Trophoblast cell (in vitro differentiated cells and primary cell): Measurements from ENCODE around the gene CENPVL2.
"Not testable (repeated sequence)": the region's sequence is repeated elsewhere in the genome, so short reads cannot be mapped to it uniquely, and the experiment has no call there.

Experiments
- DNase-seq, 2 donors: peaks; one replicate each; pipeline ENCODE4 v3.0.0-alpha.2; 2016
- H2AFZ ChIP-seq: 2 replicates; pipeline ENCODE4 v1.6.1; 2013; ENCODE audit warnings: low read length, moderate library complexity, mild to moderate bottlenecking; ENCODE audit not compliant: insufficient read depth, poor library complexity
- H2AK5ac ChIP-seq: 2 replicates; pipeline ENCODE4 v1.6.1; 2013; ENCODE audit warnings: mild to moderate bottlenecking, low read length
- H2BK120ac ChIP-seq: 2 replicates; pipeline ENCODE4 v1.6.1; 2013; ENCODE audit warnings: low read length, mild to moderate bottlenecking, moderate library complexity; ENCODE audit not compliant: insufficient read depth, poor library complexity
- H2BK12ac ChIP-seq: 2 replicates; pipeline ENCODE4 v1.6.1; 2013; ENCODE audit warnings: mild to moderate bottlenecking, low read length, moderate library complexity
- H2BK5ac ChIP-seq: 2 replicates; pipeline ENCODE4 v1.6.1; 2013; ENCODE audit warnings: low read length, low read depth, moderate library complexity, mild to moderate bottlenecking; ENCODE audit not compliant: poor library complexity
- H3K14ac ChIP-seq: 2 replicates; pipeline ENCODE4 v1.6.1; 2013; ENCODE audit warnings: mild to moderate bottlenecking, low read length
- H3K18ac ChIP-seq: 2 replicates; pipeline ENCODE4 v1.6.1; 2013; ENCODE audit warnings: mild to moderate bottlenecking, low read length
- H3K23ac ChIP-seq: 2 replicates; pipeline ENCODE4 v1.6.1; 2013; ENCODE audit warnings: low read length
- H3K27ac ChIP-seq: 2 replicates; pipeline ENCODE4 v1.5.1; 2013; ENCODE audit warnings: low read depth, mild to moderate bottlenecking, inconsistent platforms, low read length, moderate library complexity
- H3K27me3 ChIP-seq: 2 replicates; pipeline ENCODE4 v1.6.1; 2013; ENCODE audit warnings: inconsistent platforms, mild to moderate bottlenecking, low read length, moderate library complexity; ENCODE audit not compliant: insufficient read depth
- H3K36me3 ChIP-seq, 2 experiments: 1 replicate in 1 of 2; 2 replicates in 1 of 2; pipeline ENCODE4 v1.6.1; 2013; ENCODE audit warnings: low read length in 2 of 2, mild to moderate bottlenecking in 2 of 2, moderate library complexity in 1 of 2; ENCODE audit not compliant: insufficient read depth in 2 of 2, control insufficient read depth in 1 of 2
- H3K4ac ChIP-seq: 2 replicates; pipeline ENCODE4 v1.6.1; 2013; ENCODE audit warnings: low read depth, mild to moderate bottlenecking, low read length, moderate library complexity
- H3K4me1 ChIP-seq, 2 experiments: 1 replicate in 1 of 2; 2 replicates in 1 of 2; pipeline ENCODE4 v1.6.1; 2013; ENCODE audit warnings: low read length in 2 of 2, mild to moderate bottlenecking in 2 of 2, moderate library complexity in 1 of 2; ENCODE audit not compliant: insufficient read depth in 2 of 2, control insufficient read depth in 1 of 2
- H3K4me2 ChIP-seq: 2 replicates; pipeline ENCODE4 v1.6.1; 2013; ENCODE audit warnings: inconsistent platforms, mild to moderate bottlenecking, low read length, moderate library complexity
- H3K4me3 ChIP-seq: 2 replicates; pipeline ENCODE4 v1.5.1; 2013; ENCODE audit warnings: mild to moderate bottlenecking, low read depth, low read length, inconsistent platforms
- H3K79me1 ChIP-seq: one replicate; pipeline ENCODE4 v1.6.1; 2013; ENCODE audit warnings: low read length
- H3K79me2 ChIP-seq: 2 replicates; pipeline ENCODE4 v1.6.1; 2013; ENCODE audit warnings: low read length, mild to moderate bottlenecking; ENCODE audit not compliant: control insufficient read depth, insufficient read depth, poor library complexity
- H3K9ac ChIP-seq: 2 replicates; pipeline ENCODE4 v1.6.1; 2013; ENCODE audit warnings: mild to moderate bottlenecking, low read length
- H3K9me3 ChIP-seq: 2 replicates; pipeline ENCODE4 v1.6.1; 2013; ENCODE audit warnings: low read depth, mild to moderate bottlenecking, control low read depth, inconsistent platforms, low read length; ENCODE audit not compliant: insufficient read depth
- H4K12ac ChIP-seq: 2 replicates; pipeline ENCODE4 v1.6.1; 2013; ENCODE audit warnings: low read depth, mild to moderate bottlenecking, low read length, moderate library complexity
- H4K8ac ChIP-seq: 2 replicates; pipeline ENCODE4 v1.6.1; 2013; ENCODE audit warnings: low read depth, mild to moderate bottlenecking, low read length, moderate library complexity
- H4K91ac ChIP-seq: one replicate; pipeline ENCODE4 v1.6.1; 2013; ENCODE audit warnings: low read depth, mild to moderate bottlenecking, low read length, moderate library complexity
- WGBS: extraction: QIAGEN DNeasy Blood & Tissue Kit; methylation state at CpG from one replicate; pipeline ENCODE4 v1.1.7; 2013; ENCODE audit warnings: missing lambda C conversion rate; ENCODE audit not compliant: insufficient read length, insufficient coverage; ENCODE audit errors: extremely low coverage; 5-methylcytosine and 5-hydroxymethylcytosine counted together

The CENPVL2 gene

DNA sequence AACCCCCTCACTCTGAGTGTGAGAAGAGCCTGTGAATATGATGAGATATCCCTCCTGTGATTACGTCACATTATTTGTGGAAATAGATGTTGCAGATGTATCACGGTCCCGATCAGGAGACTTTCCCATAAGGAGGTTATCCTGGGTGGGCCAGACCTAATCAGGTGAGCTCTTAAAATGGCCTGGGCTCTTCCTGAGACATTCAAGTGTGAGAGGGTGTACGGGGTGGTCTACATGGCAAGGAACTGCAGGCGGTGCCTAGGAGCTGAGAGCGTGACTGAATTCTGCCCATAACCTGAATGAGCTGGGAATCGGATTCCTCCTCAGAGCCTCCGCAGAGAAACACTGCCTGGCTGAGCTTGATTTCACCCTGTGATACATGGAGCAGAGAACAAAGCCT, 14.8 kb upstream of the CENPVL2 start:
- Histone ChIP-seq H3K4me3 (no peak overlapping the region), H3K4ac (no peak overlapping the region), H3K79me2 (no peaks in the 10 kb centered on the region), H3K9ac (no peak overlapping the region), H3K79me1 (no peaks in the 10 kb centered on the region), H2BK120ac (no peak overlapping the region), H2BK12ac (no peak overlapping the region), H3K36me3 (no peaks in the 10 kb centered on the region), H3K4me1 (no peaks in the 10 kb centered on the region), H3K18ac (no peak overlapping the region), H3K27me3 (no peaks in the 10 kb centered on the region), H3K27ac (no peak overlapping the region), H2AK5ac (no peak overlapping the region), H3K9me3 (no peaks in the 10 kb centered on the region), H3K14ac (no peak overlapping the region), H3K4me2 (no peak overlapping the region), H3K23ac (no peak overlapping the region), H4K8ac (no peak overlapping the region), H4K91ac (no peak overlapping the region), H2BK5ac (no peak overlapping the region), H2AFZ (no peak overlapping the region), H4K12ac (no peak overlapping the region)
- DNase-seq: no peak
- WGBS: no CpG with 5 or more reads among the region's 8 CpGs

GRCh38 chrX:51694254-51694653, 11.6 kb upstream of the CENPVL2 start:
- Histone ChIP-seq H3K18ac (no peak overlapping the region), H2BK5ac (no peak overlapping the region), H3K27me3 (no peaks in the 10 kb centered on the region), H4K91ac (no peak overlapping the region), H3K79me1 (no peaks in the 10 kb centered on the region), H4K8ac (no peak overlapping the region), H3K4ac (no peak overlapping the region), H3K27ac (no peak overlapping the region), H3K36me3 (no peaks in the 10 kb centered on the region), H2AFZ (no peak overlapping the region), H3K9me3 (no peaks in the 10 kb centered on the region), H3K4me1 (no peaks in the 10 kb centered on the region), H3K4me2 (no peak overlapping the region), H2BK120ac (no peak overlapping the region), H3K9ac (no peak overlapping the region), H3K4me3 (no peak overlapping the region), H3K79me2 (no peaks in the 10 kb centered on the region), H3K14ac (no peak overlapping the region), H4K12ac (no peak overlapping the region), H2BK12ac (no peak overlapping the region), H2AK5ac (no peak overlapping the region), H3K23ac (no peak overlapping the region)
- WGBS: no CpG with 5 or more reads among the region's 6 CpGs
- DNase-seq: no peak

GRCh38 chrX:51681808-51682719, 567 bp downstream of the CENPVL2 start:
- not testable (repeated sequence) for H2BK12ac ChIP-seq, H3K79me2 ChIP-seq, H2AK5ac ChIP-seq, H3K27ac ChIP-seq, H3K18ac ChIP-seq, H3K4me1 ChIP-seq, DNase-seq, H3K9ac ChIP-seq, H4K91ac ChIP-seq, H3K4me2 ChIP-seq, H3K14ac ChIP-seq, H3K27me3 ChIP-seq, H2BK120ac ChIP-seq, H3K23ac ChIP-seq, H4K12ac ChIP-seq, H3K36me3 ChIP-seq, H3K79me1 ChIP-seq, H2BK5ac ChIP-seq, H3K4me3 ChIP-seq, H2AFZ ChIP-seq, H4K8ac ChIP-seq, H3K9me3 ChIP-seq, H3K4ac ChIP-seq
- no CpG with 5 or more reads among the region's 88 CpGs for WGBS

DNA sequence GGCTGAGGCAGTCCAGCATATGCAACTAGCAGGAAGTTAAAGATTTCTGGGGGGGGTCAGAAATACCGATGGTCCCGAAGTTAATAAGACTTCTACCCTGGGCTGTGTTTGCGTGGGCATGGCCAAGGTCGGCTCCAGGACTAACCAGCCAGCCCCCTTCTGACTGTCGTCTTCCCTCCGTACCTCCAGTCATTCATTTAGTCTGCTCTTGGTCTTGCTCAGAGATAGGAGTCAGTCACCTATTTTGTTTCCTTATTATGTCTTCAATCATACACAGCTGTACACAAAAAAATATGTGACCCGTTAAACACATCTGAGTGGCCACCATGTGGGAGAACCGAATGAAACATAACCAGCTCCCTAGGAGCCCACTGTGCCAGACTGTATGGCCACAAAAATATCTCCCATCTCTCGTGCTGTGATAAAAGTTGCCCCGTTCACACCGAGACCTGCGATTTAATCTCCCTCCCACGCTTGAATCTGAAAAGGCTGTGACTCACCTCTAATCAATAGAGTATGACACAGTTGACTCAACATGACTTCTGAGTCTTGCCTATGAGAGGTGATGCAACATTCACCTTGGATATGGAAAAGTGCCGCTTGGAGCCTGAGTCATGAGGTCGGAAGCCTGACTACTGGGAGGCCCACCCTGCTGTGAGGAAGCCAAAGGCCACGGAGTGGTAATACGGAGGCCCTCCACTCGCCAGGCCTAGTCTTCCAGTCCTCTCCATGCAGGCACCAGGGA, 2.8 kb downstream of the CENPVL2 start:
- WGBS: no CpG with 5 or more reads among the region's 18 CpGs
- not testable (repeated sequence) for H4K8ac ChIP-seq, H2BK5ac ChIP-seq, H3K9ac ChIP-seq, H3K79me1 ChIP-seq, H4K91ac ChIP-seq, H3K23ac ChIP-seq, H3K14ac ChIP-seq, H2AK5ac ChIP-seq, H3K18ac ChIP-seq, H3K9me3 ChIP-seq, H3K4me2 ChIP-seq, H3K79me2 ChIP-seq, H3K4me3 ChIP-seq, H2AFZ ChIP-seq, H3K27me3 ChIP-seq, H4K12ac ChIP-seq, H3K27ac ChIP-seq, H2BK120ac ChIP-seq, H3K4ac ChIP-seq, H2BK12ac ChIP-seq, DNase-seq, H3K4me1 ChIP-seq, H3K36me3 ChIP-seq
